Central memory CD4-positive, alpha-beta T cell (primary cell): Measurements from ENCODE around the gene SDHAF2.
"Not testable (repeated sequence)": the region's sequence is repeated elsewhere in the genome, so short reads cannot be mapped to it uniquely, and the experiment has no call there.

Experiments
- DNase-seq: peaks from one replicate; pipeline ENCODE4 v3.0.0; 2022

Gene SDHAF2

DNA sequence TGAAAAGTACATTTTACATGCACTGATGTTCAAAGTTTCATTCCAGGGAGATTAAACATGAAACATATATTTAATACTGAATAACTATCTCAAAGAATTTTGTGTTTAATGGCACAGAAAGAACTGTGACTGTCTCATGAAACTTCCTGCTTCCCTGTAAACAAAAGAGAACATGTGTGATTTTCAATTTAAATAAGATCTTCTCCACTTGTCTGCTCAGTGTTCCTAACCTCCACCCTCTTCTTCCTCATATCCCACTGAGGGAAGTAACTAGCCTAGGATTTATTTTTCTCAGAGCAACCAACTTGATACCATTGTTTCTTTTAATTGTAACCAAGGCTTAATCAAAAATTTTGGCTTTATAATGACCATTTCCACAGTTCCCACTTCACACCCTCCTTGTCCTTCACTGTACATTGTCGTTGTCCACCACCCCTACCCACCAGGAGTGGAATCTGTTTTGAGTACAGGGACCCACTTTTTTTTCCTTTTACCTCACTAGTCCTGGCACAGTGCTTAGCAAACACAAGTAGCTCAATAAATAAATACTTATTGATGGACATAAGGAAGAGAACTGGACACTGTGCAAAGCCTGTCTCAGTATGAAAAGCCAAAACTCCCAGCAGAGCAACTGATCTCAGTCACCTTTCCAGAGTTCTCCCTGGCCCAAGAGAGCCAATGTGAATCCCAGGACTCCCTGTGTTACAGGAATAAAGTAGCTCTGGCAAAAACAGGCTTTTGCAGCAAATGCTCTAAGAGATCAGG is 4.4 kb upstream of the SDHAF2 start:
- no peak for DNase-seq

DNA sequence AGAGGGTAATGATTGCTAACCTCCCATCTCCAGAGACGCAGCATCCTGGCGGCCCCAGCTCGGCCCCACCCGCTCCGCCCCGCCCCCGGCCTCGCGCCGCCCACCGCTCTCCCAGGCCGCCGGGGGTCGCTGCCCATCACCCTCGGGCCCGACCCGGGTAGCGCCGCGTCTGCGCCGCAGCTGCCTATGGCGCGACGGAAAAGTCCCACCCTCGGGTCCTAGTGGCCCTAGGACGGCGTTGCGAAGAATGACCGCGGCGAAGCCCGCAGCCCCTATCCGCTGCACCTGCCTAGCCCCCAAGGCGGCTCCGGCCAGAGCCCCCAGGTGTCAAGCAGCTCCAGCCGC is 606 bp upstream of the SDHAF2 start:
- peak; percentile 70 for DNase-seq

DNA sequence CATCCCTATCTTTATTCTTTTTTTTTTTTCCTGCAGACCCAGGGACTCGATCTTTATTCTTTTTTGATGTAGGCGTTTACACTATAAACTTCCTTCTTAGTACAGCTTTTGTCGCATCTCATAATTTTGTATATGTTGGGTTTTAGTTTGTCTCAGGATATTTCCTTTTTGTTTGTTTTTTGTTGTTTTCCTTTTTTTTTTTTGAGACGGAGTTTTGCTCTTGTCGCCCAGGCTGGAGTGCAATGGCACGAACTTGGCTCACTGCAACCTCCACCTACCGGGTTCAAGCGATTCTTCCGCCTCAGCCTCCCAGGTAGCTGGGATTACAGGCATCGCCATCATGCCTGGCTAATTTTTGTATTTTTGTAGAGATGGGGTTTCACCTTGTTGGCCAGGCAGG is 915 bp downstream of the SDHAF2 start:
- not testable (repeated sequence) for DNase-seq

DNA sequence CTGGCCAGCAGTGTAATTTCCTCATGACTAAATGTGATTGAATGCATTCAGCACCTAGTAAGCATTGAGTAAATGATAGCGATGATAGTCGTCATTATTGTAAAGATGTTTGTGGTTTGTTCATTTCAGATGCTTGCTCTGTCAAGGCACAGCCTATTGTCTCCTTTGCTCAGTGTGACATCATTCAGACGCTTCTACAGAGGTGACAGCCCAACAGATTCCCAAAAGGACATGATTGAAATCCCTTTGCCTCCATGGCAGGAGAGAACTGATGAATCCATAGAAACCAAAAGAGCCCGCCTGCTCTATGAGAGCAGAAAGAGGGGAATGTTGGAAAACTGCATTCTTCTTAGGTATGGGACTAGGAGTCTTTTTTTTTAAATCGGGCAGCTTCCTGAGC is 7.6 kb downstream of the SDHAF2 start:
- no peak for DNase-seq

DNA sequence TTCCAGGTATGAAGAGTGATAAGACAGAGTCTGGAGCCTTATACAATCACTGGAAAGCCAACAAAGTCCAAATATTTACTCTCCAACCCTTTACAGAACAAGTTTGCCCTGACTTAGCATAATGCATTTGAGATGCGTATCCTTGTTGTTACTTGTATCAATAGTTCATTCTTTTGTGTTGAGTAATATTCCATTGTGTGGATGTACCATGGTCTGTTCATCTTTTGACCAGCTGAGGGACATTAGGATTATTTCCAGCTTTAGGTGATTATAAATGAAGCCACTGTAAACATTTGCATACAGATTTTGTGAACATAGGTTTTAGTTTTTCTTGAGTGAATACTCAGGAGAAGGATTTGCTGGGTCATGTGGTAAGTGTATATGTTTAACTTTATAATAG is 9.7 kb downstream of the SDHAF2 start:
- DNase-seq: no peak

DNA sequence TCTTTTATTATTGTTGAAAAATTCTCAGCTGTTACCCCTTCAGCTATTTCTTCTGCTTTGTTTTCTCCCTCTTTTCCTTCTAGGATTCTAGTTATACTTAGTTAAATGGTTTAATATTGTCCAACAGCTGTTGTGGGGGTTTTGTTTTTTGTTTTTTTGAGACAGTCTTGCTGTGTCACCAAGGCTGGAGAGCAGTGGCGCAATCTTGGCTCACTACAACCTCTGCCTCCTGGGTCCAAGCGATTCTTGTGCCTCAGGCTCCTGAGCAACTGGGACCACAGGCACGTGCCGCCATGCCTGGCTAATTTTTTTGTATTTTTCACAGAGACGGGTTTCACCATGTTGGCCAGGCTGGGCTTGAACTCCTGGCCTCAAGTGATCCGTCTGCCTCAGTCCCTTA is 12.7 kb downstream of the SDHAF2 start:
- DNase-seq: no peak

DNA sequence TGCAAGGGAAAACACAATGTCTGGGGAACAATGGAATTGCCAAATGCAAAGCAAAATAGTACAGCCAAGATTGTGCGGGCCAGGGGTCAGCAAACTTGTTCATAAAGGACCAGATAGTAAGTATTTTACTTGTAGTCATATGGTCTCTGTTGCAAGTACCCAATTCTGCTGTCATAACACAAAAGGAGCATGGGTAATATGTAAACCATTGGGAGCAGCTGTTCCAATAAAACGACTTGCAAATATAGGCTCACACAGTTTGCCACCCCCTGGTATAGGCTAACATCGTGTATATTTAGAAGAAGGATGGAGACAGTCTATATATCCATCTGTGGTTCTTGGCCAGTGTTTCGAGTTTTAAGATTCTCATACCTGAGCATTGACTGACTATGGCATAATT is 15.6 kb downstream of the SDHAF2 start:
- no peak for DNase-seq

DNA sequence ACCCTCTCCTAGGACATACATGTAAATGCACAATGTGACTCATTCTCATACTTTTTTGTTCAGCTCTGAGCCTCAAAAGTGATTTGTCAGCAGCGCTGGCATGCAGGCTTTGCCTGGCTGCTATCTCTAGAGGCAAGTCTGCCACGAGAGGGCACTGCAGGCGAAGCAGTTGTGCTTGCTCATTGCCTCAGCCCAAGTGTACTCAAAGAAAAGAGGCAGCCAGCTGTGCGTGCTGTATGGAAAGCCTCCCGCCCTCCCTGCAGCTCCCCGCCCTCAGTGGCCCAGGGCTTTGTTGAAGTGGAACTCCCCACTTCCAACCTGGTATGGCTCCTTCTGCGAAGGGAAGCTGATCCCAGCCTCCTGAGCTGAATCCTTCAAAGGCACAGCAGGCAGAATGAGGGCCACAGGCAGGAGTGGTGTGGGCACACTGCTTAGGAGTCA is 16.3 kb downstream of the SDHAF2 start:
- peak; percentile 26 for DNase-seq

DNA sequence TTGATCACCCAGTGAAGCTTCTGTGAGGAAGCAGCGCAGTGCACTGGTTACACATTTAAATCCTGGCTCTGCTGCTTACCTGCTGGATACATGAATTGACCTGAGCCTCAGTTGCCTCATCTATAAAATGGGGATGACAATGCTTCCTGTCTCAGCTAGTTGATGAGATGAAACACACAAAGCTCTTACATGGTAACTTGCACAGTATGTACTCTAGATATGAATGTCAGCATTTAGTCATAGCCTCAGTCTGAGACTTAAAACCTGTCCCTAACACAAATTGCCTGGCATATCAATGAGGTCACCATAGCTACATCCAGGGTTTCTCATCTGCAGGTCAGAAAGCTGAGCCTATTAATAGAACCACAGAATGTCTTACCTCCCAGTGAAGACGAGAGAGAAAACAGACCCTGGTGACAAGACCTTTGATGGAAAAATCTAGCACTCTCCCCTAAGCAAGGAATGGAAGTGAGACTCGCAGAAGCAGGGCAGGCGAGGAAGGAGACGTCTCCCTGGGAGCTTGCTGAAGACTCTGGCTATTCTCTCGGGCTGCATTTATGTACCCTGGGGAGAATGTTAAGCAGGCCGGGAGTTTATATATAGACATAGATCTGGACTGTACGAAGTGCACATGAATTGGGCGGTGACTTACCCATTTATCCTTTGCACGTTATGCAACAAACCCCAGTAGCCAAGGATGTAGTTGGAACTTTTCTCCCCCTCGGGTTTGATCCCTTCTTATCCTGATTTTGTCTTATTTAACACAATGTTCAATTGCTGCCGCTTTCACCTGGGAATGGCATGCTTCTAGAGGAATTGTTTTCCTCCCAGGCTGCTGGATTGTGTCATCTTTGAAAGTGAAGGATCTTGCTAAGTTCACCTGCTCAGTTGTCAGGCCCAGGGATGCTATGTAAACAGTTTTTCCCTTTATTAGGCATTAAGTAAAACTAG is 18.0 kb downstream of the SDHAF2 start:
- DNase-seq: no peak

DNA sequence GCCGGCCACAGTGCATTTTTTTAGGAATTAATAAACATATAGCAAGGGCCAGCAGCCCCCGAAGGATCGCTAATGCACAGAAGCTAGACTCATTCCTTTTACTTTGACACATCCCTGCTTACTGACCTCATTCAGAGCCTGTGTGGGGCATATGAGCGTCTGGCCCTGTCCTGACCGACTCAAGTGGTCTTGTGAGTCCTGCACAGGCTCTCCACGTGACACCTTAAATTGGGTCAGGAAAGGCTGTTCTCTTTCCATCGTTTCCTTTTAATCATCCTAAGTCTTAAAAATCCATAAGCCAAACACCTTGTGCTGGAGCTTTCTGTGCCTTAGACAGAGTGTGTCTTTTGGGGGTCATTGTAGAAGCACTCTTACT is 18.6 kb downstream of the SDHAF2 start:
- no peak for DNase-seq

DNA sequence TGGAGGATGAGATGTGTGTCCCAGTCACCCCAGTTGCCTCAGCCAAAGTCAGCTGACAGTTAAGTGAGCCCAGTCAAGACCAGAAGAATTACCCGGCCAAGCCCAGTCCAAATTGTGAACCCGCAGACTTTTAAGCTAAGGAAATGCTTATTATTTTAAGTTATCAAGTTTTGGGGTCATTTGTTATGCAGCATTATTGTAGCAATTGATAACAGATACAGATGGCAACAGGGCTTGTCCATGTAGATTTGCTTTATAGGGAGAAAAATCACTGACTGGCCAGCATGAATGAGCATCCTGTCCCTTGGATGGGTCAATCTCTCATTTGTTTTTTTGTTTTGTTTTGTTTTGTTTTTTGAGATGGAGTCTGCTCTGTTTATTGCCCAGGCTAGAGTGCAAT is 22.9 kb downstream of the SDHAF2 start:
- no peak for DNase-seq

DNA sequence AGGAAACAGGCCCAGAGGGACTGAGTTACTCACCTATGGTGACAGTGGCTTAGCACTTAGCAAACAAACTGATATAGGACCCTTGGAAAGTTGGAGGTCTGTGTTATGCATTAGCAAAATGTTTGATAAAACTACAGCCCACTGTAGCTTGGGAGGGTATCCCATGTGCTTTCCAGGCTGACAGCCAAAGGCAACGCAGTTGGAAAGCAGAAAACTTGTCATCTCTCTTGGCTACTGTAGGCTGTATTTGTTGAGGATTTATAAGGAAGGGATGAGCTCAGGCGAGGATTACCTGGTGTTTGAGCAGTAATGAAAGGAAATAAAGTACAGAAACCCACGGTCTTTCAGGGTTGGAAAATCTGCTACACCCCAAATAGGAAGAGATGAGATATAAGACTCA is 23.8 kb downstream of the SDHAF2 start:
- no peak for DNase-seq

DNA sequence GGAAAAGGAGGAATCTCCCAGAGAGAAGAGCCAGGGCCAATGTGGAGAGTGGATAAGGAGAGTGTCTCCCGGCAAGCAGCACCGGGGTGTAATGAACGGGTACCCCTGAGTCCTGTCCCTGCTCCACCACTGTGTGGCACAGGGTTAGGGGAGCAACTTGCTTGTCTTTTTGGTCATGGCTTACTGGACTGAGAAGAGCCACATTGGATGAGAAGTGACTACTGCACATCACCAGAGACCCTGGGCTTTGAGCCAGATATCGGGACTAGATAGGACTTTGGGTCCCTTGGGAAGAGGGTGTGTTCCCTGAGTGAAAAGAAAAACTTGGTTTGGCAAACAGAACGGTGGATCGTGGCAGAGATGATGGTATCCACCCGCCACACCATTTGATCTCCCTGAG is 24.6 kb downstream of the SDHAF2 start:
- no peak for DNase-seq

DNA sequence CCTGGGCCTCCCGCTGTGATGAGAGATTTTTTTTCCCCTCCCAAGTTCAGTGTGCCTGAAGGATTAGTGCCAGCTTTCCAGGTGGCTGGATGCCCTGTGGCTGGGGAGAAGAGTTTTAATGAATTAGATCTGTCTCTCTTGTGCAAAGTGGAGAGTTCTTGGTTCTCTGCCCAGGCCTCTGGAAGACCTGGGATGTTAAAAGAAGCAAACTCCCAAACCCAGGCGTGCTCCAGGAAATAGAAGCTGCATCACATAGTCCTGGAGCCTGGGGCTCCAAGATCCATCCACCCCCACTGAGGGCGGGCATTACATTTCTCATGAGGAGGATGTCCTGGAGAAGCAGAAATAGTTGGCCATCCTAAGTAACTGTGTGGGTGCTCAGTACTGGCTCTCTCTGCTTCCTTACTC is 30.6 kb downstream of the SDHAF2 start:
- no peak for DNase-seq

DNA sequence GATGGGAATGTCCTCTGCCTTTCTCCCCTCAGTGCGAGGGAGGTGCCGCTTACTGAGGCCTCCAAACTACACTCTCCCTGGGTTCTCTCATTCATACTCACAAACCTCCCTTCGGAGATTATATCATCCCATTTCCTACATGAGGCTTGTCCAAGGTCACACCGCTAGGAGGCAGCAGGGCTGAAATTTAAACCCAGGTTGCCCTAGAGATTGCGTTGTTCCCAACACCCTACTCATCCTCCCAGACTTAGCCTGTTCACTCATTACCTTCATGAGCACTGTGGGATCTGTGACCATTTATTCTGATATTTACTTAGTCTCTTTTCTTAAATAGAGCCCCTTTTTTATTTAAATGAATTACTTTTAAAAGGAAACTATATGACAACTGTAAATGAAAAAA is 31.1 kb downstream of the SDHAF2 start:
- DNase-seq: no peak

DNA sequence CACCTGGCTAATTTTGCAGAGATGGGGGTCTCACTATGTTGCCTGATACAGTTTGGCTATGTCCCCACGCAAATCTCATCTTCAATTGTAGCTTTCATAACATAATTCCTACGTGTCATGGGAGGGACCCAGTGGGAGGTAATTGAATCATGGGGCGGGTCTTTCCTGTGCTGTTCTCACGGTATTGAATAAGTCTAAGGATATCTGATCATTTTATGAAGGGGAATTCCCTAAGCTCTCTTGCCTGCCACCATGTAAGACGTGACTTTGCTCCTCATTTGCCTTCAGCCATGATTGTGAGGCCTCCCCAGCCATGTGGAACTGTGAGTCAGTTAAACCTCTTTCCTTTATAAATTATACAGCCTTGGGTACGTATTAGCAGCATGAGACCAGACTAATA is 37.7 kb downstream of the SDHAF2 start:
- DNase-seq: not testable (repeated sequence)

DNA sequence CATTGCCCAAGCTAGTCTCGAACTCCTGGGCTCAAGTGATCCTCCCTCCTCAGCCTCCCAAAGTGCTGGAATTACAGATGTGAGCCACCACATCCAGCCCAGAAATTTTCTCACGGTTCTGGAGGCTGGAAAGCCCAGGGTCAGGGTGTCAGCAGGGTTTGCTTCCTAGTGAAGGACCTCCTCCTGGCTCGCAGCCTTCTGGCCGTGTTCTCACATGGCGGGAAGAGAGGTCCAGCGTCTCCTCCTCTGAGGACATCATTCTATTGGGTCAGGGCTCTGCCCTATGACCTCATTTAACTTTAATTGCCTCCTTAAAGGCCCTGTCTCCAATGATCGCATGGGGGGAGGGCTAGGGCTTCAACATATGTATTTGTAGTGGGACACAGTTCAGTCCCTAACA is 38.1 kb downstream of the SDHAF2 start:
- DNase-seq: no peak

DNA sequence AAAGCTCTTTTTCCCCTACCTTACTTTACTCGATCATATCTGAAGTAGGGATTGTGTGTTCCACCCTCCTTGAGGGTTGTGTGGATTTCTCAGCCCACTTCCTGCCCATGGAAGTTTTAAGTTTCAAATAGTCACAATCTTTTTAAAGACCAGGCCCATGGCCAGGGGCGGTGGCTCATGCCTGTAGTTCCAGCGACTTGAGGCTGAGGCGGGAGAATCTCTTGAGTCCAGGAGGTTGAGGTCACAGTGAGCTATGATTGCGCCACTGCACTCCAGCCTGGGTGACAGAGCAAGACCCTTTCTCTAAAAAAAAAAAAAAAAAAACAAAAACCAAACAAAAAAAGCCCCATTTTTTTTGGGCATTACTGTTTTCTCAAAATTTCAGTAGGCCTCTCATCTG is 42.4 kb downstream of the SDHAF2 start:
- DNase-seq: no peak

DNA sequence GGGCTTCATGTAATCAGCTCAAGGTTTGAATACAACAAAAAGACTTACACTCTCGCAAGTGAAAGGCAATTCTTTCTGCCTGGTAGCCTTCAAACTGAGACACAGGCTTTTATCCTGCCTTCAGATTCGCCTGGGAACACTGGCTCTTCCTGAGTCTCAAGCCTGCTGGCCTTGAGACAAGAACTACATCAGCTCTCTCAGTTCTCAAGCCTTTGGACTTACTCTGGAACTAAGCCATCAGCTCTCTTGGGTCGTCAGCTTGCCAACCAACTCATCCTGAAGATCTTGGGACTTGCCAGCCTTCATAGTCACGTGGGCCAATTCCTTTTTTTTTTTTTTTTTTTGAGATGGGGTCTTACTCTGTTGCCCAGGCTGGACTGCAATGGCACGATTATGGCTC is 42.9 kb downstream of the SDHAF2 start:
- no peak for DNase-seq

DNA sequence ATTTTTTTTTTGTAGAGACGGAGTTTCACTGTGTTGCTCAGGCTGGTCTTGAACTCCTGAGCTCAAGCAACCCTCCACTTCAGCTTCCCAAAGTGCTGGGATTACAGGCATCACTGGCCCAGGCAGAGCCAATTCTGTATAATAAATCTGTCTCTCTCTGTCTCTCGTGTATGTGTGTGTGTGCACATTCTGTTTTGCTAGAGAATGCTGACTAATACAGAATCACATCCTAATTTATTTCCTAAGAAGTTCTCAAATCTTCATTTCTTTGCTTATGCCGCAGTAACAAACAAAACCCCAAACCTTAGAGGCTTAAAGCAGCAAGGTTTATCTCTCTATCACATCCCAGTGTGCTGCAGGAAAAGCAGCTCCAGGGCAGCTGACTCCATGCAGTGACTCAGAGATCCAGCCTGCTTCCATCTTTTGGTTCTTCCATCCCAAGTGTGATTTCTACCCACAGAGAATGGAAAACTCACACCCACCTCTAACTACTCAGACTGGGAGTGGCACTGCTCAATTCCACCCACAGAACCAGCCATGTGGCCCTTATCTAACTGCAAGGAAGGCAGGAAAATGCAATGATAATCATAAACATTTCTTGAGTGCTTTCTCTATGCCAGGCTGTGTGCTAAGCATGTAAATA is 43.6 kb downstream of the SDHAF2 start:
- no peak for DNase-seq

DNA sequence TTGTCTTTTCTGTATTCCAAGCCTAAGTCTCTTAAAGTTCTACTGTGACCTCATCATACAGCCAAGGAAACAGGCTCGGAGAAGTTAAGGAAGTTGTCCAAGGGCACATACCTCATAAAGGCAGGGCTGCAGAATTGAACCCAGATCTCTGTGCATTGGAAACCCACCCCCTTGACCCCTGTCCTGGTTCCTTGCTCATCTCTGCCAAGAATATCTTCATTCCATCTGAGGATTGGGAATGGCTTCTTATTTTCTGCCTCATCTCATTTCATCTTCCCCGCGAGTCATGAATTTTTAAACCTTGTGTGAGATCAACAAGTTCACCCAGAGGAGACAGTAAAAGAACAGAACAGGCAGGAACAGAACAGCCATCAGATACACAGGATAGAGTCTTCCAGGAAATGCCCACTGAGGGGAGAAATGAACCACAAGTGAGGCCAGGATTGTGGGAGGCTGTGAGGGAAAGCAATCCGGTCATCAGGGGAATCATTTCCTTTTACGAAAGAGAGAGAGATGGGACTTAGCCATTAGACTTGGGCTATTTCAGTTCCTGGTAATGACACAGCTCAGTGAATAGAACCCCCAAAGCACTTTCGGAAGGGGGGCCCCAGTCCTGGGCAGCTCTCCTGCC is 44.2 kb downstream of the SDHAF2 start:
- DNase-seq: no peak

DNA sequence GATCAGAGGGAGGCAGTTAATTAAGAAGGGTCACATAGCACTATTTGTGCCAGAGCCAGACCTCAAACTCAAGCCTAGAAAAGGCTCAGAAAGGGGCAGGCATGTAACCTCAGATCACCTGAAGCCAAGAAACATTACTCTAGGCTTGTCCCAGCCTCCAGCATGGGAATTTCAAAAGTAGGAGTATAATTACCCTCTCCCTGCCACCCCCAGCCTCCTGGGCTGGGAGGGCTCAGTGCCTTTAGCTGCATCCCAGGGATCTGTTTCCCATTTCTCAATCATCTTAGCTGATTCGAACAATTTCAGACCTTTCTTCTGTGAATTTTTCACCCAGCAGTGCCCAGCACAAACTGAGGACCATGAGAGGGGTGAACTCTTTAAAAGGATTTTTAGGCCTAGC is 45.5 kb downstream of the SDHAF2 start:
- no peak for DNase-seq

DNA sequence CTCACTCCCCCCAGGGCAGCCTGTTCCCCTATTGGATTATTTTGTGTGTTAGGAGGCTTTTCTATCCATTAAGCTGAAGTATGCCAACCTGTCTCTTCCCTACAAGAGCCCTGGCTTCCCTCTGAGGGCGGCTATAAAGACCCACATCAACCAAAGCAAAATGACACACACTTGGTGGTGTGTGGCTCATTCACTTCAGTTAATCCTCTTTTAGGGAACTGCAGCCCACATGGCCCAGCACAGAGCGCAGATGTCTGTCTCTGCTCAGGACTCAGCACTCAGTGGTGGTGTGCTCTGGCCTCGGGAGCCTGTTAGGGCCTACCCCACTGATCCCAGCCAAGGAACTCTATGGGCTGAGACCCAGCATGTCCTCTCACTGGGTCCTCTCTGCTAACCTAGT is 46.4 kb downstream of the SDHAF2 start:
- DNase-seq: no peak
